ENCODE measurements around the gene S1PR3. TPM values are rescaled to one million over a fixed set of nuclear protein-coding genes. Genes with fewer than 3 reads are reported as not detected.

S1PR3 gene
- total RNA-seq, 4 donors from 2014 or later: 2.0 to 13.5 (median 8.3) TPM

DNA sequence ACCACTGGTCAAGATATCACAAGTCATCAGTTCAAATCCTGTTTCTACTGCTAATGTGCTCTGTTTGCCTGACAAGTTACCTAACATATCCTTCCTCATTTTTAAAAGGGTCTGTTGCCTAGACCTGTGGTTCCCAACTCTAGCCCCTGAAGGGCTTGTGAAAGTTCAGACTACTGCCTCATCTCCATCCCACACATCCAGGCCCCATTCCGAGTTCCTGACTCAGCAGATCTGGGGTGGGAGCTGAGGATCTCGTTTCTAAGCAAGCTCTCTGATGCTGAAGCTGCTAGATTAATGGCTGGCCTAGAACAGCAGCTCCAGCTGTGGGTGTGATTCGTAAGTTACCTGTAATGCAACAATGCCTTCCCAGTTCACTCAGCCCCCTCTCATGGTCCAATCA is 32.5 kb downstream of the S1PR3 start:
- no peak overlapping the region for H3K4me3 ChIP-seq
- peak overlapping the region in 2 of 4 donors; percentile 34 to 76 for H3K27ac ChIP-seq
- intact Hi-C loops (cut with DNase I; ENCODE audit: low total_unique reads): no loop called here
- no peaks in the 10 kb centered on the region for H3K9me3 ChIP-seq
- in situ Hi-C loops (cut with MboI; ENCODE audit: low pct_ligation_motif_present in 1 of 4, low pct_unique_long_range_greater_than_20kb in 1 of 4, low sequenced_read_pairs in 3 of 4): loop anchor here in 2 of 4 donors (25.0 kb wide), 2 partner anchors 936 to 1336 kb away; no protein-coding TSS in a partner anchor
- no peaks in the 10 kb centered on the region for H3K27me3 ChIP-seq
- H3K4me1 ChIP-seq: peaks cover 0 to 25% (median 9%) of the 10 kb centered on the region in 4 donors
- DNase-seq: no peak
- WGBS, 2 donors (ENCODE audit: low coverage in 1 of 2): 50 to 55% methylated on average over 2 to 3 of the region's 3 CpGs
- no peak for TF ChIP-seq POLR2A (IDR thresholded peaks at IDR 0.05)
- no peaks in the 10 kb centered on the region for H3K36me3 ChIP-seq

- Histone ChIP-seq H3K9me3 (peaks cover 4 to 7% of the 10 kb centered on the region in 2 donors), H3K27me3 (no peaks in the 10 kb centered on the region), H3K36me3 (no peaks in the 10 kb centered on the region), H3K27ac (no peak overlapping the region), H3K4me3 (no peak overlapping the region), H3K4me1 (peaks cover 0 to 25% (median 9%) of the 10 kb centered on the region in 4 donors)
- intact Hi-C loops (cut with DNase I; ENCODE audit: low total_unique reads) (no loop called here), in situ Hi-C loops (cut with MboI; ENCODE audit: low pct_ligation_motif_present in 1 of 4, low pct_unique_long_range_greater_than_20kb in 1 of 4, low sequenced_read_pairs in 3 of 4) (loop anchor here in 2 of 4 donors (25.0 kb wide), 2 partner anchors 937 to 1337 kb away; no protein-coding TSS in a partner anchor)
- DNase-seq: no peak
- WGBS, 2 donors (ENCODE audit: low coverage in 1 of 2): 84 to 93% methylated on average over 3 to 4 of the region's 4 CpGs
- TF ChIP-seq EP300 (IDR thresholded peaks at IDR 0.05; ENCODE audit: low read depth) (no peak), CTCF (IDR thresholded peaks at IDR 0.05) (no peak), POLR2A (IDR thresholded peaks at IDR 0.05) (no peak), POLR2AphosphoS5 (IDR thresholded peaks at IDR 0.05) (no peak)
Measured at GRCh38 chr9:89024727-89025126, 33.5 kb downstream of the S1PR3 start.

DNA sequence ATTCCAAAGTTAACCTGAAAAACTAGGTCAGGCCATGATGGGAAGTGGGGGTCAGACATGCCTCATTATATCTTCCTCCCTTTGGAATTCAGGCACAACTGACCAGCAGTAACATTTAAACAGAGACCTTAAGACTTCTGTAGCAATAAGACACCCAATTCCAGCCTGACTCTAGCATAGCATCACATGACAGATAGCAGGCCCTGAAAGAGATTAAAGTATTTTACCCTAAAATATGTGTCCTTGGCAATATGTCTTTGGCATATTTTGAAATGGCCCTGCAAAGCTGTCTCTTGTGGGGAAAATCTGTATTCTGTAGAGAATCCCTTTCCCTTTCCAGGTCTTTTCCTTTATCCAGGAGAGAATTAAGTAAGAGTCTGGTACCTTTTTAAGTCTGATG is 34.3 kb downstream of the S1PR3 start:
- TF ChIP-seq EP300 (IDR thresholded peaks at IDR 0.05; ENCODE audit: low read depth): no peak
- TF ChIP-seq POLR2AphosphoS5 (IDR thresholded peaks at IDR 0.05): no peak
- TF ChIP-seq CTCF (IDR thresholded peaks at IDR 0.05): no peak
- TF ChIP-seq POLR2A (IDR thresholded peaks at IDR 0.05): no peak
- Histone ChIP-seq H3K9me3 (peaks cover 13 to 14% of the 10 kb centered on the region in 2 donors), H3K4me1 (peaks cover 0 to 25% (median 9%) of the 10 kb centered on the region in 4 donors), H3K36me3 (no peaks in the 10 kb centered on the region), H3K27ac (no peak overlapping the region), H3K27me3 (no peaks in the 10 kb centered on the region), H3K4me3 (no peak overlapping the region)
- in situ Hi-C loops (cut with MboI; ENCODE audit: low pct_ligation_motif_present in 1 of 4, low pct_unique_long_range_greater_than_20kb in 1 of 4, low sequenced_read_pairs in 3 of 4) (no loop called here), intact Hi-C loops (cut with DNase I; ENCODE audit: low total_unique reads) (no loop called here)
- no peak for DNase-seq

- H3K36me3 ChIP-seq: no peaks in the 10 kb centered on the region
- peaks cover 13 to 14% of the 10 kb centered on the region in 2 donors for H3K9me3 ChIP-seq
- H3K27ac ChIP-seq: no peak overlapping the region
- H3K27me3 ChIP-seq: no peaks in the 10 kb centered on the region
- H3K4me3 ChIP-seq: no peak overlapping the region
- no peak for TF ChIP-seq CTCF (IDR thresholded peaks at IDR 0.05)
- TF ChIP-seq POLR2A (IDR thresholded peaks at IDR 0.05): no peak
- TF ChIP-seq EP300 (IDR thresholded peaks at IDR 0.05; ENCODE audit: low read depth): no peak
- TF ChIP-seq POLR2AphosphoS5 (IDR thresholded peaks at IDR 0.05): no peak
- intact Hi-C loops (cut with DNase I; ENCODE audit: low total_unique reads) (no loop called here), in situ Hi-C loops (cut with MboI; ENCODE audit: low pct_ligation_motif_present in 1 of 4, low pct_unique_long_range_greater_than_20kb in 1 of 4, low sequenced_read_pairs in 3 of 4) (no loop called here)
- no peak for DNase-seq
- WGBS, 2 donors (ENCODE audit: low coverage in 1 of 2): 53 to 60% methylated on average over 2 to 3 of the region's 3 CpGs
- peaks cover 0 to 19% (median 9%) of the 10 kb centered on the region in 4 donors for H3K4me1 ChIP-seq
Measured at GRCh38 chr9:89026876-89027275, 35.6 kb downstream of the S1PR3 start.

GRCh38 chr9:89029788-89030187 is 38.5 kb downstream of the S1PR3 start:
- Histone ChIP-seq H3K4me3 (no peak overlapping the region), H3K27ac (no peak overlapping the region), H3K36me3 (no peaks in the 10 kb centered on the region), H3K4me1 (no peaks in the 10 kb centered on the region), H3K27me3 (no peaks in the 10 kb centered on the region), H3K9me3 (peaks cover 13 to 14% of the 10 kb centered on the region in 2 donors)
- no peak for TF ChIP-seq POLR2AphosphoS5 (IDR thresholded peaks at IDR 0.05)
- no peak for TF ChIP-seq CTCF (IDR thresholded peaks at IDR 0.05)
- no peak for TF ChIP-seq EP300 (IDR thresholded peaks at IDR 0.05; ENCODE audit: low read depth)
- TF ChIP-seq POLR2A (IDR thresholded peaks at IDR 0.05): no peak
- in situ Hi-C loops (cut with MboI; ENCODE audit: low pct_ligation_motif_present in 1 of 4, low pct_unique_long_range_greater_than_20kb in 1 of 4, low sequenced_read_pairs in 3 of 4) (no loop called here), intact Hi-C loops (cut with DNase I; ENCODE audit: low total_unique reads) (loop anchor here (5.0 kb wide), 1 partner anchor 1562 kb away; no protein-coding TSS in a partner anchor)
- DNase-seq: no peak
